Measurements from ENCODE around the gene IPO13. TPM values are rescaled to one million over a fixed set of nuclear protein-coding genes. Genes with fewer than 3 reads are reported as not detected.

IPO13 gene
- total RNA-seq, 1 donor from 2014 or later = 40.3 TPM

DNA sequence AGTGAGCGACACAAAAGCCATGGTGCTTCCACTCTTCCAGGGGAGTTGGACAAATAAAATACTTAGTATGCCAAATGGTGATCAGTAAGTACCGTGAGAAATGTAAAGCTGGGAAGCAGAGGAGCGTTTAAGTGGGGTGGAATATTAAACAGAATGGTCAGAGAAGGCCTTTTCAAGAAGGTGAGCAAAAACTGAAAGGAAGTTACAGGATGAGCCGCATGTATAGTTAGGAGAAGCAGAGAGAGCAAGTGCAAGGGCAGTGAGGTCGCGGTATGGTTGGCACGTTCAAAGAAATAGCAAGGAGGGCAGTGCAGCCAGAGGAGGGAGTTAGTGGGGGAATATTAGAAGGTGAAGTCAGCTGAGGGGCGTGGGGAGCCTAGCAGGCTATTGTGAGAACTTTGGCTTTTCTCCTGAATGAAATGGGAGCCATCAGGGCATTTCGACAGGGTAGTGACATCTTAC is 27.3 kb downstream of the IPO13 start:
- no peak for DNase-seq (ENCODE audit: low spot score)

DNA sequence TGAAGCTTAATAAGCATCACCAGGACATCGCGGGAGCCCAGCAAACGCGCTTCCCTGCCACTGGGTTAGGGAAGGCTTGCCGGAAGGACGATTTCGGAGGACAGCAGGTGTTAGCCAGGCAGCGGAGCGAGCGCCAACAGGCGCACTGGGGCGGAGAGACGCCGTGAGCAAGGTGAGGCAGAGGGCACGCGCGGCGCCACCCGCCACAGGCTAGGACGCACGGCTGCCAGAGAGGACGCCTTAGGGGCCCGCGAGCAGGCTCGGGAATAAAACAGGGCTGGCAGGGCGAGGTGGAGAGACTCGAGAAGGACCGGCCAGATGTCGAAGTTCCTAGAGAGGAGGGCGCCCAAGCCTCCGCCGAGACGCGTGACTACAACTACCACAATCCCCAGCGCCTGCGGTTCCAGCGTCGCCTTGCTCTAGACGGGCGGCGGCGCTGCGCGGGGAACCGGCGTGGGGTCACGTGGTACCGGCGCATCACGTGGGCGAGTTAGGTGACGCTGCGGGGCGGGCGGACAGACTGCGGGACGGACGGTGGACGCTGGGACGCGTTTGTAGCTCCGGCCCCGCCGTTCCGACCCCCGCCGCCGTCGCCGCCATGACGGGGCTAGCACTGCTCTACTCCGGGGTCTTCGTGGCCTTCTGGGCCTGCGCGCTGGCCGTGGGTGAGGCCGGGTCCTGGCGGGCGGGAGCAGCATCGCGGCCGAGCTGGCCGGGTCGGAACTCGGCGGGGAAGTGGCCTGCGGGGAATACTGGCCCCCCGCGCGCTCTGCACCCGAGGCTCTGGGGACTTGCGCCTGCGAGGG is 27.9 kb downstream of the IPO13 start, which contains the start of gene ATP6V0B:
TSS of gene ATP6V0B (plus strand) at position 518 of the 806 bp plus-strand sequence. CDS start at position 599, 81 bp downstream.
- DNase-seq (ENCODE audit: low spot score) = peak; percentile 96

DNA sequence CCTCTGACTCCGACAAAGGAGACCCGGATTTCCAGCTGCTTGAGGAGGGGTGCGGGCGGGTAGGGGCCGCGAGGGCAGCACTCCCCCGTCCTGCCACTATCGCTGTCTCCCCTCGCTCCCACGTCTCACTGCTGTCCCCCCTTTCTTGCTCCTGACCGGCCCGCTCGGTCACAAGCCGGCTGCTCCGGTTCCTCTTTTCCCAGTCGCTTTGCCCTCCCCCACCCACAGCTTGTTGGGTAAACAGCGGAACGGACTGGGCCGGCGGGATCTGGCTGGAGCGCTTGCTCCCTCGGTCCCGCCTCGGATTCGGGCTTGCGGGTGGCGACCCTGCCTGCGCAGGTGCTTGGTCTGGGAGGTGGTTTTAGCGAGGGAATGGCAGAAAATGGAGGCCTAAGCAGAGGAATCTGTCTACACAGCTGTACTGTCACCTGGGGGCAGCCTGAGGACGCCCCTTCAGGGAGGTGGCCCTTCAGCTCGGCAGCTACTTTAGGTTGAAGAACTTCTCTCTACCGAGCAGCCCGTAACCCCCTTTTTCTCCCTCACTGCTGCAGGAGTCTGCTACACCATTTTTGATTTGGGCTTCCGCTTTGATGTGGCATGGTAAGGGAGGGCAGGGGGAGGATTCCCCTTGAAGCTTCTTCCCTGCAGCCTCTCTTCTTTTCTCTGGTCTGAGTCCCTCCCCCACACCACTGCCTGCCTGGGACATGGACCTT is 28.7 kb downstream of the IPO13 start:
- DNase-seq (ENCODE audit: low spot score) = peak; percentile 70

DNA sequence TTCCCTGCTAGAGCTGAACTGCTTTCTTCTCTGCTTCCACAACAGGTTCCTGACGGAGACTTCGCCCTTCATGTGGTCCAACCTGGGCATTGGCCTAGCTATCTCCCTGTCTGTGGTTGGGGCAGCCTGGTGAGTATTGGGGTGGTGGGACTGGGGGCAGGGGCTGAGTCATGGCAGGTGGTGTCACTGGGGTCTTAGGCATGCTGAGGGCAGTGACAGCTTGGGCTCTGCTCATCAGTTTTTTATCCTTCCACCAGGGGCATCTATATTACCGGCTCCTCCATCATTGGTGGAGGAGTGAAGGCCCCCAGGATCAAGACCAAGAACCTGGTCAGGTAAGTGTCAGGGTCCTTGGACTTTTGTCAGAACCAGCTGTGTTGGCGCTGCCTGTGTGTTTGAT is 29.3 kb downstream of the IPO13 start:
- no peak for DNase-seq (ENCODE audit: low spot score)

DNA sequence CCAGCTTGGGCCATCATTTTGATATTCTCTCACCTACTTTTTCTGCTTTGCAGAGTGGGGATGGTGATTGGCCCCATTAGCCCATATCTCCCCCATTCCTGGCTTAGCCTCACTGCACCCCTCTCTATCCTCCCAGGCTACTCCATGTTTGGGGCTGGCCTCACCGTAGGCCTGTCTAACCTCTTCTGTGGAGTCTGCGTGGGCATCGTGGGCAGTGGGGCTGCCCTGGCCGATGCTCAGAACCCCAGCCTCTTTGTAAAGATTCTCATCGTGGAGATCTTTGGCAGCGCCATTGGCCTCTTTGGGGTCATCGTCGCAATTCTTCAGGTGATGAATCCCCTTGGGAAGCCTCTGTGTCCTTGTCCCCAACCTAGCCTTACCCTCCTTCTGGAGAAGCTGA is 30.1 kb downstream of the IPO13 start:
- DNase-seq (ENCODE audit: low spot score) = no peak

DNA sequence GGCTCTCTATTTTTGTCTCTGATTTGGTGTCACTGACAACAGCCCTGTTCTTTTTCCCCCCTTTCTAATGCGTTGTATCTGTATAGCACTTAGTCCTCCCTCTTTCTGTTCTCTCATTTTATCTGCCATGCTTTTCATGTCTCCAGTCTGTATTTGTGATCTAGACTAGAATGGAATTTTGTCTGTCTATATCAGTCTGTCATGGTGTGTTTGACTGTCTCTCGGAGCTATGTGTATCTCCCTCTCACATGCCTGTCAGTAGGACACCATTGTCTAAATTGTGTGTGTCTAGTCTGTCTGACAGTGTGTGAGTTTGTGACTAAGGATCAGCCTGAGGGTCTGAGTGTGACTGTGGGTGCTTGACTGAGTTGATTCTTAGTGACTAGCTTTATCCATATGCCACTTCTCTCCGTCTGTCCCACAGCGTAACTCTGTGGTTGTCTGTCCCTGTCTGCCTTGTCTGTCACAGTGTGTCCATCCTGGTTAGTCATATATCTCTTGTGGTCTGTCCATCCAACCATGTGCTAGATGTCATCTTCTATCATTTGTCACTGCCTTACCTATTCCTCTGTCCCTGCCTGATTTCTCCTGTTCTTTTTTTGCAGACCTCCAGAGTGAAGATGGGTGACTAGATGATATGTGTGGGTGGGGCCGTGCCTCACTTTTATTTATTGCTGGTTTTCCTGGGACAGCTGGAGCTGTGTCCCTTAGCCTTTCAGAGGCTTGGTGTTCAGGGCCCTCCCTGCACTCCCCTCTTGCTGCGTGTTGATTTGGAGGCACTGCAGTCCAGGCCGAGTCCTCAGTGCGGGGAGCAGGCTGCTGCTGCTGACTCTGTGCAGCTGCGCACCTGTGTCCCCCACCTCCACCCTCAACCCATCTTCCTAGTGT is 30.9 kb downstream of the IPO13 start:
- DNase-seq (ENCODE audit: low spot score) = no peak

DNA sequence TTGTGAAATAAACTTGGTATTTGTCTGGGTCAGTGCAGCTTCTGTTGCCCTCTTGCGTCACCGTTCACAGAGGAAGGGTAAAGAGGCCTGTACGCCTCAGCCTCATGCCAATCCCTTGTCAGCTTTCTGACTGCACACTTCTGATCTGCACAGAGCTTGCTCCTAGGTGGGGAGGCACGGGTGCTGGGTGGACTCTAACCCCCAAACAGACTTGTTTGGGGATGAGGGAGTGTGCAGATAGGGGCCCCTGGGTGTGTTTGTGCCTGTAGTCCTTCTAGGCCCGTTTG is 31.5 kb downstream of the IPO13 start:
- no peak for DNase-seq (ENCODE audit: low spot score)

DNA sequence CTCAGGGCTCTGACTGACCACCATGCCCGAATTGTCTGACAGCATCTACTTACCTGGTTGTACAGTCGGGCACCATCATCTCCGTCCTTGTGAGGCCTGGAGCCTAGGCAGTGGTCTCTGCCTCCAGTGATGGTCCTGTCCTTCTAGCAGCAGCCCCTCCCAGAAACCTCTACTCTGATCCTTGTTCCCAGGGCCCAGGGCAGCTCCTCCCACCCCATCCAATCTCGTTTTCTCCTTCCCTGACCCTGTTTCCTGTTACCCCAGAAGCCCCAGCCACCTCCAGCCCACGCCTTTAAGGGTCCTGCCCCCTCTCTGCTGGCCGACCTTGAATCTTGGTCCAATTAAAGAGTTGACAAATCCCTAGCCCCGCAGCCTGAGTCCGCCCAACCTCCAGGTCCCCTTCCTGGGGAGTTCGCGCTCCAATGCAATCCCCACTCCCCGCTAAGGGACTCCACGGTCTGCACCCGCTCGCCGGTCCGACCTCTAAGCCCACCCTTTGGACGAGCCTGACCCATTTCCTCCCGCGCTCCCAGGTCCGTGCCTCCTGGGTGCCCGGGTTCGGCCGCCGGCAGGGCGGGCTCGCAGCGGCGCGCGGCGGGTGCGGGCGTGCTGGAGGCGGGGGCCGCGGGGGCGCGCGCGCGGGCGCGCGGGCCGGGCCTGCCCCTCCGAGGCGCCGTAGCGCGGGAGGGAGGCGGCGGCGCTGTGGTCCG is 32.0 kb downstream of the IPO13 start, which contains the start of gene B4GALT2:
TSS of gene B4GALT2 (plus strand) at position 660 of the 710 bp plus-strand sequence. CDS start 1,951 bp downstream, outside the sequence.
- no peak for DNase-seq (ENCODE audit: low spot score)

DNA sequence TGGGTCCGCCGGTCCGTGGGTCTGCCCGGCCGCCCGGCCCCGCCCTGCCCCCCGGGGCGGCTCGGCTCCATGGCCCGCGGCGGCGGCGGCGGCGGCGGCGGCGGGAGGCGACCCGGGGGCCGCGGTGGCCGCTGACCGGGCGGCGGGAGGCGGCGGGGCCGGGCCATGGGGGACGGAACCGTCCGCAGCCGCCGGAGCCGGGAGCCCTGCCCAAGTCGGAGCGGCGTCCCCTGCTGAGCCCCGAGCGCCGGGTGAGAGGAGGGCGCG is 32.4 kb downstream of the IPO13 start:
- DNase-seq (ENCODE audit: low spot score) = no peak

DNA sequence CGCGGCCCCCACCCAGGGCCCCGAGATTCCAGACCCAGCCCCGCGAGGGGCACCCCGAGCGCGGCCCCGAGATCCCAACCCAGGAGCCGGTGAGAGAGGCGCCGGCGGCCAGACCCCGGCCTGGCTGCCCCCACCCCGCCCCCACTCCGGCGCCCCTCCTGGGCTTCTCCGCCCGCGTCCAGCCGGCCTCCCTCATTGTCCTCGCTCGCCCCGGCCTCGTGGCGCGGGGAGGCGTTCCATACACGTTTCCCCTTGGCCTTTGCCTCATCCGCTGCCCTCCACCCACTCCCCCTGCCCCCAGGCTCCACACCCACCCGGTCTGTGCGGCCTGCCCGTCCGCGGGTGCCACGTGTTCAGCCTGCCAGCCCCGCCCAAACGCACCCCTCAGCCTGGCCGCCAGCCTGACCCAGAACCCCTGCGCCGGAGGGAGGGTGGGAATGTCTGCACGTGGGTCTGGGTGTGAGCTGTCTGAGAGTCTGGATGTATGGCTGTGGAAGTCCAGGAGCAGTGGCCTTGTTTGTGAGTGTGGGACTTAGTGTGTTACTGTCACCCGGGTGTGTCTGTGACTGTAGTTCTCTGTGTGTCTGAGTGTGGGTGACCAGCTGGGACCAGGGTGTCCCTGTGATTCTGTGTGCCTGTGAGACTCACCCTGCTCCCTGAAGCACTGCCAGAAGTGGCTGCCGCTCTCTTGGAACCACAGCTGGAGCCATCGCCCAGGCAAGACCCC is 32.9 kb downstream of the IPO13 start:
- no peak for DNase-seq (ENCODE audit: low spot score)

DNA sequence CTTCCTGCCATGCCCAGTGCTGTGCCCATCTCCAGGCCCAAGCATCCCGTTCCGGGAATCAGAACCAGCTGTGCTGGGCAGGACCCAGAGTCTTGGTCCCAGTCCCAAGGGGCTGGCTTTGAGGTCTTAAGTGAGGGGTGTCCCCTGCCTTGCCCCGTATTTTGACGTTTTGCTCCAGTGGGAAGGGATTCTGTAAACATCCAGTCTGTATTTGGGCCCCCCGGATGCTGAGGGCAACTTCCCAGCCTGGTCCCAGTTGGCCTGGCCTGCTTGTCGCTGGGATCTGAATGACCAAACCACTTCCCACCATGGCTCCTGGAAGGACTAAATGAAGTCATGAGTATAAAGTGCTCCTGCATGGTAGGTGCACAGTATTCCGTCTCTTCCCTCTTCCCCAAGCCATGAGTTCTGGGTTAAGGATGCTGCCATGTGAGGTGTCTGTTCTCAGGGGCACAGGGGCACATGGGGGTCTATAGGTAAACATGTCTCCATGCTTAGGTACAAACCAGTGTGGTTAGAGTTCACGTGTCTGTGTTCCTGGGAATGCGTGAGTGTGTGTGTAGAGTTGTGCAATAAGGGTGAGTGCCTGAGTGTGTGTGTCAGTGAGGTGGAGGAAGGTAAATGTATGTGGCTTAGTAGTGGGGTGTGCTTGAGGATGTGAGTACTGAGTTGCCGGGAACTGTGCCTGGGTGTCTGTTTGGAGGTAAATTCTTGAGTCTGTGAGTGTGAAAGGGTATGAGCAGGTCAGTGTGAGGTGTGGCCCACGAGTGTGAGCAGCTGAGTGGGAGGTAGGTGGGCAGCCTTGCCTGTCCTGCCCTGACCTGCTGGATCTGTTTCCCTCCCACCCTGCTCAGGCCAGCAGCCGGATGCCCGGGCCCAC is 33.7 kb downstream of the IPO13 start:
- no peak for DNase-seq (ENCODE audit: low spot score)

DNA sequence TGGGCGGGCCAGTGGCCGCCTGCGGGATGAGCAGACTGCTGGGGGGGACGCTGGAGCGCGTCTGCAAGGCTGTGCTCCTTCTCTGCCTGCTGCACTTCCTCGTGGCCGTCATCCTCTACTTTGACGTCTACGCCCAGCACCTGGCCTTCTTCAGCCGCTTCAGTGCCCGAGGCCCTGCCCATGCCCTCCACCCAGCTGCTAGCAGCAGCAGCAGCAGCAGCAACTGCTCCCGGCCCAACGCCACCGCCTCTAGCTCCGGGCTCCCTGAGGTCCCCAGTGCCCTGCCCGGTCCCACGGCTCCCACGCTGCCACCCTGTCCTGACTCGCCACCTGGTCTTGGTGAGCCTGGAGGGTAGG is 34.4 kb downstream of the IPO13 start:
- DNase-seq (ENCODE audit: low spot score) = no peak

DNA sequence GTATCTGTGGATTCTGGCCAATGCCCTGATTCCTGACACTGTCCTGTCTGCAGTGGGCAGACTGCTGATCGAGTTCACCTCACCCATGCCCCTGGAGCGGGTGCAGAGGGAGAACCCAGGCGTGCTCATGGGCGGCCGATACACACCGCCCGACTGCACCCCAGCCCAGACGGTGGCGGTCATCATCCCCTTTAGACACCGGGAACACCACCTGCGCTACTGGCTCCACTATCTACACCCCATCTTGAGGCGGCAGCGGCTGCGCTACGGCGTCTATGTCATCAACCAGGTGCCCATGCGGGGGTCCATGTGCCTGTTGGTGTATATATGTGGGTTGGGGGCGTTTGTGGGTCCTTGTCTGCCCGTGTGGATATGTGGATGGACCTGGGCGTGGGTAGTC is 34.9 kb downstream of the IPO13 start:
- no peak for DNase-seq (ENCODE audit: low spot score)

DNA sequence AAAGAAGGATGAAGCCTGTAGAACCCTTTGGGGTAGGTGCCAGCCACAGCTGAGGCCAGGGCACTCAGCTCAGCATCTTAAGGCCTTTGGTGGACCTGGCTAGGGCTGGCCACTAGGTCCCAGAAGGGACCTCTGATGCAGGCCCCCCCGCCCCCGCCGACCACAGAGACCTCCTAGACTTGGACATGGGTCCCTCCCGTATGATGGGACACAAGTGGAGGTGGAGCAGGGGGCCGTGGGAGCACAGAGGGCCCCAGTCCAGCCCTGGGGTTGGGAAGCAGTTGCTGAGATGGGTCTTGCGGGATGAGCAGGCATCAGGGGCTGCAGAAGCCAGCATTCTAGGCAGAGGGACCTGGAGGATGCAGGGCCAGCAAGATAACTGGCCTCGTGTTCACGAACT is 35.5 kb downstream of the IPO13 start:
- no peak for DNase-seq (ENCODE audit: low spot score)

DNA sequence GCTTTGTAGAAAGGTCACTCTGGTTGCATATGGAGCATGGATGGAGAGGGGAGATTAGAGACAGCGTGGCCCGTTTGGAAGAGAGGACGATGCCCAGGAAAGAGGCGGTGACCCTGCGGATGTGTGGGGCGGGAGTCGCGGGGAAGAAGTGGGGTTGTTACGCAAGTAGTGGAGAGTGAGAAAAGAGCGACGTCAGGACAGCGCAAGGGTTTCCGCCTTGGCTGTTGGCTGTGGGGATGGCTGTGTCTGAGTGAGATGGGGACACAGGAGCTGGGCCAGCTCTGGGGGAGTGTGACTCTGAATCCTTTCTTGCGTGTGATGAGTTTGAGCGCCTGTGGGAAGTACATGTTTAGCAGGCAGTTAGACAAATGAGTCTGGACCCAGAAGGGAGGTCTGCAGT is 36.1 kb downstream of the IPO13 start:
- no peak for DNase-seq (ENCODE audit: low spot score)

DNA sequence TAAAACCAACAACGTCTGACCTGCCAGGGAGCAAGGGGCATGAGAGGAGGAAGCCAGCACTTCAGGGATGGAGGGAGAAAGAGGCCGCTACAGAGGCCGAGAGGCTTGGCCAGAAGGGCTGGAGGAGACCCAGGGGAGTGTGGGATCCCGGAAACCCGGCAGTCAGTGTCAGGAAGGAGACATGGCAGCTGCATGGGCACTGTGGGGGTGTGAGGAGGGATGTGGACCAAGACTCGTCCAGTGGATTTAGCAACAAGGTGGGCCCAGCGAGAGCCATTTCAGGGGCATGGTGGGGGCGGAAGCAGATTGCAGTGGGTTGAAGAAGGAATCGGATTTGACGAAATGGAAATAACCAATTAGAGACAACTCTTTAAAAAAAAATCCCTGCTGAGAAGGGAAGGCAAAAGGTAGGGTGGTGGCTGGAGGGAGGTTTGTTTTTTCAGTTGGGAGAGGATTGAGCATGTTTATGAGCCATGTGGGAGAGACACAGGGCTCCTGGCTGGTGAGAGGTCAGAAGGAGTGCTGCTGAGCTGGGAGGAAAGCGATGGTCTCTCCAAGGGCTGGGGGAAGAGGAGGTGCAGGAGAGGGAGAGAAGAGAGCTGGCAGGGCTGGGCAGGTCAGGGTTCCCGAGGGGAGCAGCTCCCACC is 36.6 kb downstream of the IPO13 start:
- DNase-seq (ENCODE audit: low spot score) = no peak

DNA sequence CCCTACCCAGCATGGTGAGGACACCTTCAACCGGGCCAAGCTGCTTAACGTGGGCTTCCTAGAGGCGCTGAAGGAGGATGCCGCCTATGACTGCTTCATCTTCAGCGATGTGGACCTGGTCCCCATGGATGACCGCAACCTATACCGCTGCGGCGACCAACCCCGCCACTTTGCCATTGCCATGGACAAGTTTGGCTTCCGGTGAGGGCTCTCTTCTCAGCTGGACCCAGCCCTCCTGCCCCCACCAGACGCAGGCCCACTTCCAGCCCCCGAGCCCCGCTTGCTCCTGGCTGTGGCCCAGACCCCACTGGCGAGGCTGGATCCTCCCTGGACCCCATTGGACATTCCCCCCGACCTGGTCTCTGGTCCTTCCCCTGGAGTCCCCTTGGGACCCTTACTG is 38.1 kb downstream of the IPO13 start:
- DNase-seq (ENCODE audit: low spot score) = no peak

DNA sequence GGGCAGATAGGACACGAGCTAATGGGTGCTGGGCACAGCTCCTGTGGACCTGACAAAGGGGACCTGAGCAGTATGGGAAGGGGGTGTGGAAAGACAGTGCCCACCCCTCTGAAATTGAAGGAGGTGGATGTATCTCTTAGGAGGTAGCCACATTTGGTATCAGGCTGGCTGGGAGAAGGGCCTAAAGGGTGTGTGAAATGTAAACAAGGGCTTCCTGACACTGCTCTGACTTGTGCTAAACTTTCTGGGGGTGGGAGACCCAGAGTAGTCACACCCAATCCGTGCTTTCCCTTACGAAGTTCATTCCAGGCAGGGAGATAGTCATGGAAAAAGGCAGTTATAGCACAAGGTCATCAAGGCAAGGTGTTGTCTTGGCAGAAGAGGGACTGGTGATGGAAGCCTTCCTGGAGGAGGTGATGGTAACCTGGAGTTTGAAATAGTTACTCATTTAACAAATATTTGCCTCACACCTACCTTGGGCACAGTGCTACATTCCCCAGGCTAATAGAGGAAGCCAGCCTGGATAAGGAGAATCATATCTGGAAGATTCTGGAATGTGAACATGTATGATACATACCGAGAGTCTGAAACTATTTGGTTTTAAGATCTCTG is 39.3 kb downstream of the IPO13 start:
- no peak for DNase-seq (ENCODE audit: low spot score)

DNA sequence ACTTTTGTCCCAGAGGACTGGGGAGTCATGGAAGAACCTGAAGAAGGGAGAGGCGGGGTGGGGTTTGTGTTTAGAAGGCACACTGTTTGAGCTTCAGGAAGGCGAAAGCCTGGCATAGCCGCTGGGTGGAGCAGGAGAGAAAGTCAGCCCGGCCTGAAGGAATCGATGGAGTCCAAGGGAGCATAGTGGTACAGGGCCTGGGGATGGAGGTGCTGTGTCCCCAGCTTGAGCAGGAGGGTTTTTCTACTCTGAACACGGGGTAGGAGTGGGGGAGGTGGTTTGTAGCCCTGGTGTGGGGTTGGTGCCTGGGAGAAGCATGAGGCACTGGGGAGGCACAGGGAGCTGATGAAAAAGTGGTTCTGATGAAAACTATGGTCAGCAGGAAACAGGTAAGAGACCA is 40.0 kb downstream of the IPO13 start:
- DNase-seq (ENCODE audit: low spot score) = no peak
